Activated naive CD4-positive, alpha-beta T cell treated with anti-CD3 and anti-CD28 coated beads, Interleukin-2, amount 10 ng/mL, durations not matched to agents 7 days and 5 days (primary cell): ENCODE data around the gene RTKN2.

Experiments used
- CTCF ChIA-PET: fragments of 350-600 bp; sonication (Branson Sonifier 250); formaldehyde crosslinking; loops from one replicate; lab custom pipeline; 2021; ENCODE audit warnings: antibody characterized with exemption; lab: Charles Lee
- DNase-seq: peaks from one replicate; pipeline ENCODE4 v3.0.0-alpha.2; 2020
- H3K27ac Mint-ChIP-seq: one replicate; pipeline ENCODE4 v1.8.0; 2021; ENCODE audit warnings: mild to moderate bottlenecking, moderate library complexity, mixed read lengths
- H3K27me3 Mint-ChIP-seq: one replicate; pipeline ENCODE4 v1.8.0; 2021; ENCODE audit warnings: mild to moderate bottlenecking, mixed read lengths
- H3K36me3 Mint-ChIP-seq: one replicate; pipeline ENCODE4 v1.8.0; 2021; ENCODE audit warnings: mixed read lengths
- H3K4me1 Mint-ChIP-seq: one replicate; pipeline ENCODE4 v1.8.0; 2021; ENCODE audit warnings: mixed read lengths
- H3K4me3 Mint-ChIP-seq: one replicate; pipeline ENCODE4 v1.8.0; 2021; ENCODE audit warnings: mild to moderate bottlenecking, moderate library complexity, mixed read lengths
- H3K9me3 Mint-ChIP-seq: one replicate; pipeline ENCODE4 v1.8.0; 2021; ENCODE audit warnings: mixed read lengths

Gene RTKN2

GRCh38 chr10:62170732-62171131 is 97.9 kb downstream of the RTKN2 start:
- CTCF ChIA-PET = no interaction called here
- Mint-ChIP-seq H3K4me1 (peaks cover 27% of the 10 kb centered on the region), H3K9me3 (peaks cover 31% of the 10 kb centered on the region), H3K36me3 (peaks cover 36% of the 10 kb centered on the region), H3K4me3 (no peak overlapping the region), H3K27me3 (no peaks in the 10 kb centered on the region), H3K27ac (no peak overlapping the region)
- DNase-seq = no peak

- Mint-ChIP-seq H3K36me3 (peaks cover 11% of the 10 kb centered on the region), H3K27ac (no peak overlapping the region), H3K27me3 (no peaks in the 10 kb centered on the region), H3K4me1 (peaks cover 5% of the 10 kb centered on the region), H3K4me3 (no peak overlapping the region), H3K9me3 (peaks cover 11% of the 10 kb centered on the region)
- no peak for DNase-seq
- CTCF ChIA-PET = no interaction called here
These were observed 102.1 kb downstream of the RTKN2 start for GRCh38 chr10:62166331-62167131.

GRCh38 chr10:62165803-62166202 is 102.8 kb downstream of the RTKN2 start:
- DNase-seq = no peak
- CTCF ChIA-PET = no interaction called here
- H3K4me1 Mint-ChIP-seq = peaks cover 9% of the 10 kb centered on the region
- no peak overlapping the region for H3K27ac Mint-ChIP-seq
- H3K9me3 Mint-ChIP-seq = peaks cover 8% of the 10 kb centered on the region
- H3K27me3 Mint-ChIP-seq = no peaks in the 10 kb centered on the region
- H3K36me3 Mint-ChIP-seq = peaks cover 8% of the 10 kb centered on the region
- H3K4me3 Mint-ChIP-seq = no peak overlapping the region

- Mint-ChIP-seq H3K4me1 (peaks cover 15% of the 10 kb centered on the region), H3K4me3 (no peak overlapping the region), H3K27me3 (no peaks in the 10 kb centered on the region), H3K27ac (no peak overlapping the region), H3K9me3 (peaks cover 8% of the 10 kb centered on the region), H3K36me3 (peaks cover 8% of the 10 kb centered on the region)
- DNase-seq = no peak
- CTCF ChIA-PET = no interaction called here
These were observed 105.6 kb downstream of the RTKN2 start for GRCh38 chr10:62163024-62163423.

GRCh38 chr10:62162261-62162981 is 106.2 kb downstream of the RTKN2 start:
- no peak overlapping the region for H3K27ac Mint-ChIP-seq
- H3K4me3 Mint-ChIP-seq = no peak overlapping the region
- CTCF ChIA-PET = no interaction called here

GRCh38 chr10:62159351-62159750 is 109.3 kb downstream of the RTKN2 start:
- H3K4me3 Mint-ChIP-seq = no peak overlapping the region
- H3K27ac Mint-ChIP-seq = no peak overlapping the region
- H3K4me1 Mint-ChIP-seq = peaks cover 9% of the 10 kb centered on the region
- H3K27me3 Mint-ChIP-seq = no peaks in the 10 kb centered on the region
- peaks cover 2% of the 10 kb centered on the region for H3K36me3 Mint-ChIP-seq
- CTCF ChIA-PET = no interaction called here
- no peak for DNase-seq
- H3K9me3 Mint-ChIP-seq = peaks cover 7% of the 10 kb centered on the region

More at GRCh38 chr10:62162261-62162981, 106.2 kb downstream of the RTKN2 start:
- H3K9me3 Mint-ChIP-seq = peaks cover 8% of the 10 kb centered on the region
- H3K4me1 Mint-ChIP-seq = peaks cover 15% of the 10 kb centered on the region
- H3K36me3 Mint-ChIP-seq = peaks cover 8% of the 10 kb centered on the region
- DNase-seq = no peak
- H3K27me3 Mint-ChIP-seq = no peaks in the 10 kb centered on the region

- Mint-ChIP-seq H3K4me3 (no peak overlapping the region), H3K9me3 (peaks cover 10% of the 10 kb centered on the region), H3K4me1 (peaks cover 9% of the 10 kb centered on the region), H3K27me3 (no peaks in the 10 kb centered on the region), H3K36me3 (peaks cover 7% of the 10 kb centered on the region), H3K27ac (no peak overlapping the region)
- CTCF ChIA-PET = interaction anchor here (1.1 to 1.3 kb wide), 2 partner anchors 13 to 16 kb away, joined by 3 to 4 read pairs; no protein-coding TSS in a partner anchor
- no peak for DNase-seq
These were observed 111.0 kb downstream of the RTKN2 start for GRCh38 chr10:62157601-62158000.

GRCh38 chr10:62155054-62155680 is 113.5 kb downstream of the RTKN2 start:
- H3K36me3 Mint-ChIP-seq = peaks cover 20% of the 10 kb centered on the region
- H3K4me3 Mint-ChIP-seq = no peak overlapping the region
- peaks cover 2% of the 10 kb centered on the region for H3K4me1 Mint-ChIP-seq
- DNase-seq = no peak
- peaks cover 24% of the 10 kb centered on the region for H3K9me3 Mint-ChIP-seq
- H3K27me3 Mint-ChIP-seq = no peaks in the 10 kb centered on the region
- CTCF ChIA-PET = interaction anchor here (0.6 to 1.3 kb wide), 2 partner anchors 47 to 90 kb away, joined by 4 read pairs; no protein-coding TSS in a partner anchor
- H3K27ac Mint-ChIP-seq = no peak overlapping the region

GRCh38 chr10:62154231-62154630 is 114.4 kb downstream of the RTKN2 start:
- Mint-ChIP-seq H3K4me1 (no peaks in the 10 kb centered on the region), H3K27ac (no peak overlapping the region), H3K9me3 (peaks cover 22% of the 10 kb centered on the region), H3K27me3 (no peaks in the 10 kb centered on the region), H3K4me3 (no peak overlapping the region), H3K36me3 (peaks cover 20% of the 10 kb centered on the region)
- no peak for DNase-seq
- CTCF ChIA-PET = interaction anchor here (0.6 kb wide), 1 partner anchor 21 kb away, joined by 3 read pairs; no protein-coding TSS in a partner anchor

- peaks cover 22% of the 10 kb centered on the region for H3K9me3 Mint-ChIP-seq
- peaks cover 21% of the 10 kb centered on the region for H3K36me3 Mint-ChIP-seq
- peaks cover 4% of the 10 kb centered on the region for H3K4me1 Mint-ChIP-seq
- H3K4me3 Mint-ChIP-seq = no peak overlapping the region
- no peak for DNase-seq
- no peak overlapping the region for H3K27ac Mint-ChIP-seq
- CTCF ChIA-PET = no interaction called here
- H3K27me3 Mint-ChIP-seq = no peaks in the 10 kb centered on the region
These were observed 115.5 kb downstream of the RTKN2 start for GRCh38 chr10:62153191-62153590.

GRCh38 chr10:62149621-62150020 is 119.0 kb downstream of the RTKN2 start:
- CTCF ChIA-PET = no interaction called here
- DNase-seq = no peak
- no peak overlapping the region for H3K4me3 Mint-ChIP-seq
- H3K9me3 Mint-ChIP-seq = peaks cover 27% of the 10 kb centered on the region
- H3K27me3 Mint-ChIP-seq = no peaks in the 10 kb centered on the region
- H3K4me1 Mint-ChIP-seq = peaks cover 12% of the 10 kb centered on the region
- peaks cover 24% of the 10 kb centered on the region for H3K36me3 Mint-ChIP-seq
- H3K27ac Mint-ChIP-seq = no peak overlapping the region

GRCh38 chr10:62148155-62148554 is 120.5 kb downstream of the RTKN2 start:
- DNase-seq = no peak
- peaks cover 23% of the 10 kb centered on the region for H3K36me3 Mint-ChIP-seq
- H3K4me1 Mint-ChIP-seq = peaks cover 12% of the 10 kb centered on the region
- H3K27ac Mint-ChIP-seq = no peak overlapping the region
- no peak overlapping the region for H3K4me3 Mint-ChIP-seq
- no peaks in the 10 kb centered on the region for H3K27me3 Mint-ChIP-seq
- H3K9me3 Mint-ChIP-seq = peaks cover 34% of the 10 kb centered on the region
- CTCF ChIA-PET = interaction anchor here (0.8 to 1.4 kb wide), 2 partner anchors 97 to 98 kb away, joined by 3 read pairs; no protein-coding TSS in a partner anchor

- H3K4me3 Mint-ChIP-seq = no peak overlapping the region
- DNase-seq = no peak
- H3K9me3 Mint-ChIP-seq = peaks cover 39% of the 10 kb centered on the region
- no peaks in the 10 kb centered on the region for H3K27me3 Mint-ChIP-seq
- H3K27ac Mint-ChIP-seq = no peak overlapping the region
- H3K36me3 Mint-ChIP-seq = peaks cover 26% of the 10 kb centered on the region
- CTCF ChIA-PET = interaction anchor here (0.8 to 1.4 kb wide), 2 partner anchors 97 to 99 kb away, joined by 3 read pairs; no protein-coding TSS in a partner anchor
- peaks cover 12% of the 10 kb centered on the region for H3K4me1 Mint-ChIP-seq
These were observed 121.2 kb downstream of the RTKN2 start for GRCh38 chr10:62147425-62147824.

GRCh38 chr10:62136931-62137330 is 131.7 kb downstream of the RTKN2 start:
- H3K4me3 Mint-ChIP-seq = no peak overlapping the region
- H3K4me1 Mint-ChIP-seq = peaks cover 3% of the 10 kb centered on the region
- peaks cover 28% of the 10 kb centered on the region for H3K9me3 Mint-ChIP-seq
- DNase-seq = no peak
- no peaks in the 10 kb centered on the region for H3K27me3 Mint-ChIP-seq
- H3K27ac Mint-ChIP-seq = no peak overlapping the region
- H3K36me3 Mint-ChIP-seq = peaks cover 17% of the 10 kb centered on the region
- CTCF ChIA-PET = no interaction called here
